OCI-LY7 (cell line): ENCODE results near the gene SLC4A3. TPM values are rescaled to one million over a fixed set of nuclear protein-coding genes. Genes with fewer than 3 reads are reported as not detected.

ENCODE experiments used
- BruUV-seq: library from RNA; stranded (reverse); fragments of 400-500 nt; replicated peaks from 2 replicates; lab custom pipeline; 2021; lab: Mats Ljungman, UMichigan
- CTCF ChIA-PET: fragments of 300-600 bp; sonication (Branson Sonifier 250); formaldehyde crosslinking; loops from one replicate; lab custom pipeline; 2022; ENCODE audit warnings: antibody characterized with exemption; ENCODE audit not compliant: unreplicated experiment; lab: Charles Lee
- POLR2A ChIA-PET: fragments of 300-600 bp; sonication (Branson Sonifier 250); formaldehyde crosslinking; loops from one replicate; lab custom pipeline; 2022; ENCODE audit warnings: antibody characterized with exemption; lab: Charles Lee
- DNase-seq: peaks from one replicate; pipeline ENCODE4 v3.0.0-alpha.2; 2015; ENCODE audit warnings: low spot score
- H2AFZ ChIP-seq: fragments of 200-600 bp; sonication (generic), shearing (Covaris generic); 2 replicates; pipeline ENCODE4 v1.6.1; 2014; ENCODE audit warnings: mild to moderate bottlenecking, antibody characterized with exemption, low read length, moderate library complexity
- H3K27ac ChIP-seq: fragments of 200-600 bp; sonication (generic); 2 replicates; pipeline ENCODE4 v1.5.1; 2014; ENCODE audit warnings: mixed run types, low read depth, mild to moderate bottlenecking, moderate library complexity, low read length, inconsistent platforms; ENCODE audit not compliant: poor library complexity, severe bottlenecking
- H3K36me3 ChIP-seq: fragments of 200-600 bp; sonication (generic); 2 replicates; pipeline ENCODE4 v1.6.1; 2014; ENCODE audit warnings: mild to moderate bottlenecking, antibody characterized with exemption, low read length, moderate library complexity, mixed read lengths; ENCODE audit not compliant: insufficient read depth
- H3K4me1 ChIP-seq: fragments of 200-600 bp; sonication (generic); 2 replicates; pipeline ENCODE4 v1.5.1; 2014; ENCODE audit warnings: mild to moderate bottlenecking, low read length; ENCODE audit not compliant: insufficient read depth, poor library complexity, severe bottlenecking
- H3K4me2 ChIP-seq: fragments of 200-600 bp; sonication (generic); 2 replicates; pipeline ENCODE4 v1.6.1; 2014; ENCODE audit warnings: mild to moderate bottlenecking, low read length
- H3K4me3 ChIP-seq: fragments of 200-600 bp; sonication (generic); 2 replicates; pipeline ENCODE4 v1.5.1; 2014; ENCODE audit warnings: mild to moderate bottlenecking, low read depth, low read length; ENCODE audit not compliant: poor library complexity, severe bottlenecking
- H3K79me2 ChIP-seq: fragments of 200-600 bp; sonication (generic); 2 replicates; pipeline ENCODE4 v1.6.1; 2016; ENCODE audit warnings: low read depth, mild to moderate bottlenecking, low read length, moderate library complexity, mixed read lengths; ENCODE audit not compliant: insufficient read depth
- H3K9me2 ChIP-seq: fragments of 200-600 bp; sonication (generic); 2 replicates; pipeline ENCODE4 v1.6.1; 2016; ENCODE audit warnings: mild to moderate bottlenecking, low read length, mixed read lengths; ENCODE audit not compliant: insufficient read depth
- H3K9me3 ChIP-seq: fragments of 200-600 bp; sonication (generic); 2 replicates; pipeline ENCODE4 v1.6.1; 2014; ENCODE audit warnings: mild to moderate bottlenecking, mixed run types, low read length, mixed read lengths
- H4K20me1 ChIP-seq: fragments of 200-600 bp; sonication (generic); 2 replicates; pipeline ENCODE4 v1.6.1; 2014; ENCODE audit warnings: mild to moderate bottlenecking, antibody characterized with exemption, low read length, moderate library complexity, mixed read lengths; ENCODE audit not compliant: insufficient read depth
- EZH2phosphoT487 ChIP-seq: fragments of 200-600 bp; sonication (generic); IDR thresholded peaks from 2 replicates; pipeline ENCODE4 v1.6.1; 2018; ENCODE audit warnings: low read depth, borderline replicate concordance, mild to moderate bottlenecking, mixed run types, antibody characterized with exemption, low read length, moderate library complexity, mixed read lengths
- intact Hi-C: fragments of 100-400 bp; cut with micrococcal nuclease; formaldehyde crosslinking; loops from one replicate; pipeline ENCODE4 v1.10.0; 2022; ENCODE audit not compliant: unreplicated experiment
- total RNA-seq, 2 experiments: library from RNA; depleted of rRNA in 1 of 2; stranded (reverse); fragments of >200 nt in 1 of 2; shearing (Covaris generic) in 1 of 2; gene quantifications; 2 replicates each; pipeline ENCODE4 v1.2.3, GENCODE V29; 2014 to 2022
- TF ChIP-seq, protein P1 (sequence below): fragments of 200-600 bp; sonication (generic); conservative IDR thresholded peaks from 2 replicates; pipeline ENCODE4 v1.5.1; 2014; ENCODE audit warnings: mild to moderate bottlenecking, antibody characterized with exemption, low read length, moderate library complexity, mixed read lengths

The SLC4A3 gene
- total RNA-seq, 2 experiments from 2014 or later, result not detected

- H3K79me2 ChIP-seq, result no peaks in the 10 kb centered on the region
- H3K9me3 ChIP-seq, result no peaks in the 10 kb centered on the region
- H3K4me2 ChIP-seq, result no peak overlapping the region
- no peak overlapping the region for H2AFZ ChIP-seq
- H3K9me2 ChIP-seq, result no peaks in the 10 kb centered on the region
- no peak for DNase-seq
- H3K36me3 ChIP-seq, result no peaks in the 10 kb centered on the region
- no peaks in the 10 kb centered on the region for H4K20me1 ChIP-seq
- H3K27ac ChIP-seq, result no peak overlapping the region
- H3K4me3 ChIP-seq, result no peak overlapping the region
- ChIA-PET POLR2A (no interaction called here), CTCF (no interaction called here)
- TF ChIP-seq, protein P1, sequence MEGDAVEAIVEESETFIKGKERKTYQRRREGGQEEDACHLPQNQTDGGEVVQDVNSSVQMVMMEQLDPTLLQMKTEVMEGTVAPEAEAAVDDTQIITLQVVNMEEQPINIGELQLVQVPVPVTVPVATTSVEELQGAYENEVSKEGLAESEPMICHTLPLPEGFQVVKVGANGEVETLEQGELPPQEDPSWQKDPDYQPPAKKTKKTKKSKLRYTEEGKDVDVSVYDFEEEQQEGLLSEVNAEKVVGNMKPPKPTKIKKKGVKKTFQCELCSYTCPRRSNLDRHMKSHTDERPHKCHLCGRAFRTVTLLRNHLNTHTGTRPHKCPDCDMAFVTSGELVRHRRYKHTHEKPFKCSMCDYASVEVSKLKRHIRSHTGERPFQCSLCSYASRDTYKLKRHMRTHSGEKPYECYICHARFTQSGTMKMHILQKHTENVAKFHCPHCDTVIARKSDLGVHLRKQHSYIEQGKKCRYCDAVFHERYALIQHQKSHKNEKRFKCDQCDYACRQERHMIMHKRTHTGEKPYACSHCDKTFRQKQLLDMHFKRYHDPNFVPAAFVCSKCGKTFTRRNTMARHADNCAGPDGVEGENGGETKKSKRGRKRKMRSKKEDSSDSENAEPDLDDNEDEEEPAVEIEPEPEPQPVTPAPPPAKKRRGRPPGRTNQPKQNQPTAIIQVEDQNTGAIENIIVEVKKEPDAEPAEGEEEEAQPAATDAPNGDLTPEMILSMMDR, result no peak
- no peak for TF ChIP-seq EZH2phosphoT487
- intact Hi-C loops, result no loop called here
- no peaks in the 10 kb centered on the region for H3K4me1 ChIP-seq
- no TSS peak for BruUV-seq
Measured at GRCh38 chr2:219636941-219637841, 9.8 kb downstream of the SLC4A3 start.

GRCh38 chr2:219637842-219638185, 10.4 kb downstream of the SLC4A3 start:
- H3K79me2 ChIP-seq, result no peaks in the 10 kb centered on the region
- no peaks in the 10 kb centered on the region for H3K9me2 ChIP-seq
- H3K4me2 ChIP-seq, result no peak overlapping the region
- H3K9me3 ChIP-seq, result no peaks in the 10 kb centered on the region
- no peaks in the 10 kb centered on the region for H4K20me1 ChIP-seq
- no peak overlapping the region for H3K27ac ChIP-seq
- DNase-seq, result no peak
- H3K36me3 ChIP-seq, result no peaks in the 10 kb centered on the region
- no TSS peak for BruUV-seq
- no peak overlapping the region for H3K4me3 ChIP-seq
- ChIA-PET CTCF (no interaction called here), POLR2A (no interaction called here)
- no peak overlapping the region for H2AFZ ChIP-seq
- intact Hi-C loops, result no loop called here
- no peak for TF ChIP-seq EZH2phosphoT487
- TF ChIP-seq, protein P1, result no peak
- H3K4me1 ChIP-seq, result peaks cover 3% of the 10 kb centered on the region
